SK-N-SH (cell line): ENCODE results near the gene PAOX. TPM values are rescaled to one million over a fixed set of nuclear protein-coding genes. Genes with fewer than 3 reads are reported as not detected.

ENCODE experiments used
- CTCF ChIA-PET: fragments of 300-600, 350-600 bp; formaldehyde crosslinking; extraction: SDS; loops from one replicate; lab custom pipeline; 2021; lab: Yijun Ruan, JAX
- POLR2A ChIA-PET: fragments of 350-600 bp; sonication (Branson Sonifier 250); formaldehyde crosslinking; extraction: SDS; loops from one replicate; lab custom pipeline; 2020; ENCODE audit warnings: antibody characterized with exemption, inconsistent platforms; lab: Yijun Ruan, JAX
- DNase-seq: peaks from one replicate; pipeline ENCODE4 v3.0.0; 2012
- H2AFZ ChIP-seq: fragments of 200-600 bp; sonication (generic); 2 replicates; pipeline ENCODE4 v1.8.1; 2016; ENCODE audit warnings: antibody characterized with exemption, mild to moderate bottlenecking, low read depth
- H3F3A ChIP-seq: fragments of 200-600 bp; sonication (generic); replicated peaks from 2 replicates; pipeline ENCODE3; 2016; ENCODE audit warnings: antibody characterized with exemption, mild to moderate bottlenecking; ENCODE audit not compliant: insufficient read depth
- H3K27ac ChIP-seq, 2 experiments: fragments of 200-500 bp in 1 of 2; fragments of 200-600 bp in 1 of 2; sonication (Bioruptor generic) in 1 of 2; sonication (generic), shearing (Covaris generic) in 1 of 2; 2 replicates each; pipeline versions ENCODE4 v1.5.1 to v1.6.1; 2014 to 2016; ENCODE audit warnings: low read depth in 2 of 2, inconsistent platforms in 1 of 2, low read length in 1 of 2, mild to moderate bottlenecking in 1 of 2, mixed read lengths in 1 of 2
- H3K27me3 ChIP-seq: fragments of 200-600 bp; sonication (generic), shearing (Covaris generic); 2 replicates; pipeline ENCODE4 v1.6.1; 2016; ENCODE audit warnings: mixed run types; ENCODE audit not compliant: insufficient read depth
- H3K36me3 ChIP-seq, 2 experiments: fragments of 200-500 bp in 1 of 2; fragments of 200-600 bp in 1 of 2; sonication (Bioruptor generic) in 1 of 2; sonication (generic) in 1 of 2; replicated peaks in 1 of 2; 2 replicates each; pipeline versions ENCODE3 to v1.5.1; 2014 to 2016; ENCODE audit warnings: low read length in 1 of 2, mild to moderate bottlenecking in 1 of 2; ENCODE audit not compliant: insufficient read depth in 2 of 2, control insufficient read depth in 1 of 2
- H3K4me1 ChIP-seq, 2 experiments: fragments of 200-500 bp in 1 of 2; fragments of 200-600 bp in 1 of 2; sonication (Bioruptor generic) in 1 of 2; sonication (generic), shearing (Covaris generic) in 1 of 2; 2 replicates each; pipeline versions ENCODE4 v1.5.1 to v1.6.1; 2014 to 2016; ENCODE audit warnings: low read depth in 1 of 2, low read length in 1 of 2, mixed run types in 1 of 2; ENCODE audit not compliant: insufficient read depth in 2 of 2, control insufficient read depth in 1 of 2
- H3K4me2 ChIP-seq: fragments of 200-600 bp; sonication (generic), shearing (Covaris generic); 2 replicates; pipeline ENCODE4 v1.6.1; 2017; ENCODE audit warnings: mixed run types
- H3K4me3 ChIP-seq, 2 experiments: fragments of 200-500 bp in 1 of 2; fragments of 200-600 bp in 1 of 2; sonication (Bioruptor generic) in 1 of 2; sonication (generic), shearing (Covaris generic) in 1 of 2; 2 replicates each; pipeline versions ENCODE4 v1.5.1 to v1.8.1; 2014 to 2016; ENCODE audit warnings: low read depth in 2 of 2, inconsistent platforms in 1 of 2, low read length in 1 of 2, mild to moderate bottlenecking in 1 of 2, mixed read lengths in 1 of 2, moderate library complexity in 1 of 2
- H3K79me2 ChIP-seq: fragments of 200-600 bp; sonication (generic); 2 replicates; pipeline ENCODE4 v1.8.1; 2017; ENCODE audit warnings: mild to moderate bottlenecking; ENCODE audit not compliant: insufficient read depth
- H3K9ac ChIP-seq: fragments of 200-600 bp; sonication (generic); 2 replicates; pipeline ENCODE4 v1.6.1; 2017; ENCODE audit warnings: mixed run types
- H3K9me2 ChIP-seq: fragments of 200-600 bp; sonication (generic); 2 replicates; pipeline ENCODE4 v1.6.1; 2017; ENCODE audit warnings: mixed run types
- H3K9me3 ChIP-seq: fragments of 200-600 bp; sonication (generic); 2 replicates; pipeline ENCODE4 v1.6.1; 2017; ENCODE audit warnings: mixed run types, mild to moderate bottlenecking, moderate library complexity
- H4K20me1 ChIP-seq: fragments of 200-600 bp; sonication (generic); 2 replicates; pipeline ENCODE4 v1.6.1; 2017; ENCODE audit warnings: mild to moderate bottlenecking, mixed run types; ENCODE audit not compliant: insufficient read depth
- CTCF ChIP-seq: fragments of 200-600 bp; sonication (generic); IDR thresholded peaks from 2 replicates; pipeline ENCODE4 v1.6.1; 2017; ENCODE audit warnings: antibody characterized with exemption, mild to moderate bottlenecking, moderate library complexity
- EP300 ChIP-seq, 2 experiments: IDR thresholded peaks; 2 replicates each; pipeline versions ENCODE4 v1.4.0 to v1.6.1; 2012; ENCODE audit warnings: borderline replicate concordance in 1 of 2, low read depth in 1 of 2, low read length in 1 of 2
- EZH2phosphoT487 ChIP-seq: fragments of 200-600 bp; sonication (generic); IDR thresholded peaks from 2 replicates; pipeline ENCODE4 v1.6.1; 2017; ENCODE audit warnings: low read depth, mixed run types, mild to moderate bottlenecking, antibody characterized with exemption, moderate library complexity, borderline replicate concordance
- FOXM1 ChIP-seq: IDR thresholded peaks from 2 replicates; pipeline ENCODE4 v1.4.0; 2012; ENCODE audit warnings: low read depth, mild to moderate bottlenecking
- IRF3 ChIP-seq: fragments of 150-350 bp; IDR thresholded peaks from 2 replicates; pipeline ENCODE4 v1.6.1; 2016; ENCODE audit warnings: mild to moderate bottlenecking, low read depth, low read length
- NFIC ChIP-seq: IDR thresholded peaks from 2 replicates; pipeline ENCODE4 v1.4.0; 2012; ENCODE audit warnings: borderline replicate concordance
- NRF1 ChIP-seq: IDR thresholded peaks from 2 replicates; pipeline ENCODE4 v1.6.1; 2012; ENCODE audit warnings: low read depth, mild to moderate bottlenecking, low read length
- POLR2AphosphoS5 ChIP-seq: IDR thresholded peaks from 2 replicates; pipeline ENCODE4 v1.6.1; 2012; ENCODE audit warnings: low read depth, low read length
- WGBS: methylation state at CpG from one replicate; pipeline ENCODE4 v1.1.6; 2017; ENCODE audit warnings: low lambda C conversion rate; 5-methylcytosine and 5-hydroxymethylcytosine counted together
- polyA plus RNA-seq, 3 experiments: library from polyadenylated mRNA; depleted of rRNA; stranded (reverse); fragments of >200 nt; gene quantifications; 2 replicates each; pipeline ENCODE4 v1.2.3, GENCODE V29; 2012
- TF ChIP-seq, protein P1 (sequence below): fragments of 150-350 bp; IDR thresholded peaks from 2 replicates; pipeline ENCODE4 v1.6.1; 2017; ENCODE audit warnings: antibody characterized with exemption, low read length, low read depth, borderline replicate concordance

Gene PAOX
- polyA plus RNA-seq, 1 of the 3 experiments (the other 2 are of a cell fraction), result 6.2 TPM

DNA sequence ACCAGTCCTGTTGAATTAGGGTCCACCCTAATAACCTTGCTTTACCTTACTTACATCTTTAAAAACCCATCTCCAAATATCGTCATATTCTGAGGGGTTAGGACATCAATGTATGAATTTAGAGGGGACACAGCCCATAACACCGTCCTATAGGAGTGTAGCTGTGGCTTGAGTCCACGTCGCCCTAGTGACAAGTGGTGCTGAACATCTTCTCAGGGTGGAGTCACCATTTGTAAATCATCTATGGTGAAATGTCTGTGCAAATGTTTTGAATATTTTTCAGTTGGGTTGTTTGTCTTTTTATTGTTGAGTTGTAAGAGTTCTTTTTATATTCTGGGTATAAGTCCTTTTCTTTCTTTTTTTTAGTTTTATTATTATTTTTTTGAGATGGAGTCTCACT, 37.1 kb upstream of the PAOX start (continued):
- TF ChIP-seq CTCF, result no peak
- TF ChIP-seq NRF1, result no peak
- TF ChIP-seq NFIC, result no peak

DNA sequence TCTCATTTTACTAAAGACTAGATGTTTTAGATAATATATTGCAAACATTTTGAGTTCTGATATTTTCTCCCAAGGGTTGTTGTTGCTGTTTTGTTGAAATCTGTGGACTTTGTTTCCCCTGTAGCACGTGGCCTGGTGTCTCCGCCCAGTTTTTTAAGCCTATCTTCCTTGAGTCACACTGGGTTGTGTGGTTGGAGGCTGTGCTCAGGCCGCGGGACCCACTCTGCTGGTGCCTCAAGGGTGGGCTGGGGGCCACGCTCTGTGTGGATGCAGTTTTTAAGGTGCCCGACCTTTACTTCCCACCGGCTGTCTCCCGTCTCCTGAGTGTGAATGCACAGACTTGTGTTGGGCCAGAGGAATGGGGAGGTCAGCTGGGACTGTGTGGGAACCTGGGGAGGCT, 36.1 kb upstream of the PAOX start:
- H3K79me2 ChIP-seq, result no peaks in the 10 kb centered on the region
- CTCF ChIA-PET, result interaction anchor here (3.3 kb wide), 1 partner anchor 14 kb away, joined by 21 read pairs; no protein-coding TSS in a partner anchor

GRCh38 chr10:133343558-133343957, 35.5 kb upstream of the PAOX start:
- H2AFZ ChIP-seq, result no peak overlapping the region
- no peaks in the 10 kb centered on the region for H4K20me1 ChIP-seq
- H3K79me2 ChIP-seq, result no peaks in the 10 kb centered on the region
- no peaks in the 10 kb centered on the region for H3F3A ChIP-seq
- peaks cover 55% of the 10 kb centered on the region; the same call in 1 of the 2 replicates for H3K27me3 ChIP-seq
- no peak overlapping the region for H3K9ac ChIP-seq
- 16% methylated on average over 9 of the region's 9 CpGs for WGBS
- H3K4me1 ChIP-seq, result peaks cover 0 to 7% of the 10 kb centered on the region in 2 experiments; a peak in 1 of 4 replicates
- TF ChIP-seq CTCF, result no peak
- no peak for TF ChIP-seq EZH2phosphoT487
- 0 out of 2 replicates have a peak overlapping the region, but pooled peaks have one; percentile 24 for H3K4me2 ChIP-seq
- H3K36me3 ChIP-seq, result no peaks in the 10 kb centered on the region
- no peak overlapping the region for H3K27ac ChIP-seq
- no peaks in the 10 kb centered on the region for H3K9me3 ChIP-seq
- H3K4me3 ChIP-seq, result no peak overlapping the region
- ChIA-PET CTCF (interaction anchor here (3.3 kb wide), 1 partner anchor 14 kb away, joined by 21 read pairs; no protein-coding TSS in a partner anchor), POLR2A (no interaction called here)
- DNase-seq, result no peak
- H3K9me2 ChIP-seq, result no peaks in the 10 kb centered on the region

More for the DNA sequence above, 36.1 kb upstream of the PAOX start:
- Histone ChIP-seq H3K4me1 (peaks cover 0 to 7% of the 10 kb centered on the region in 2 experiments; a peak in 1 of 4 replicates), H3K36me3 (no peaks in the 10 kb centered on the region), H3K4me3 (no peak overlapping the region), H3K4me2 (0 out of 2 replicates have a peak overlapping the region, but pooled peaks have one; percentile 24), H3K9ac (no peak overlapping the region), H4K20me1 (no peaks in the 10 kb centered on the region), H3K9me3 (no peaks in the 10 kb centered on the region), H3K9me2 (no peaks in the 10 kb centered on the region), H3F3A (no peaks in the 10 kb centered on the region), H3K27me3 (peaks cover 51% of the 10 kb centered on the region; the same call in 1 of the 2 replicates), H3K27ac (no peak overlapping the region), H2AFZ (no peak overlapping the region)
- DNase-seq, result no peak
- POLR2A ChIA-PET, result no interaction called here
- TF ChIP-seq POLR2AphosphoS5, result no peak
- no peak for TF ChIP-seq NFIC
- TF ChIP-seq EP300 (IDR thresholded peaks at IDR 0.05; ENCODE audit: borderline replicate concordance in 1 of 2, low read depth in 1 of 2, low read length in 1 of 2), result no peak
- TF ChIP-seq IRF3, result no peak
- TF ChIP-seq FOXM1, result no peak
- TF ChIP-seq, protein P1, sequence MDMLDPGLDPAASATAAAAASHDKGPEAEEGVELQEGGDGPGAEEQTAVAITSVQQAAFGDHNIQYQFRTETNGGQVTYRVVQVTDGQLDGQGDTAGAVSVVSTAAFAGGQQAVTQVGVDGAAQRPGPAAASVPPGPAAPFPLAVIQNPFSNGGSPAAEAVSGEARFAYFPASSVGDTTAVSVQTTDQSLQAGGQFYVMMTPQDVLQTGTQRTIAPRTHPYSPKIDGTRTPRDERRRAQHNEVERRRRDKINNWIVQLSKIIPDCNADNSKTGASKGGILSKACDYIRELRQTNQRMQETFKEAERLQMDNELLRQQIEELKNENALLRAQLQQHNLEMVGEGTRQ, result no peak
- 32% methylated on average over 8 of the region's 8 CpGs for WGBS
